GM18498 (cell line): ENCODE measurements around the gene ENTREP1.
"Not testable (repeated sequence)": the region's sequence is repeated elsewhere in the genome, so short reads cannot be mapped to it uniquely, and the experiment has no call there.

ENCODE experiments used
- ATAC-seq: cut with Tn5 transposase; IDR thresholded peaks from one replicate; pipeline ENCODE4 v1.9.1; 2021; ENCODE audit warnings: mild to moderate bottlenecking, moderate library complexity; ENCODE audit not compliant: unreplicated experiment

ENTREP1 gene, protein sequence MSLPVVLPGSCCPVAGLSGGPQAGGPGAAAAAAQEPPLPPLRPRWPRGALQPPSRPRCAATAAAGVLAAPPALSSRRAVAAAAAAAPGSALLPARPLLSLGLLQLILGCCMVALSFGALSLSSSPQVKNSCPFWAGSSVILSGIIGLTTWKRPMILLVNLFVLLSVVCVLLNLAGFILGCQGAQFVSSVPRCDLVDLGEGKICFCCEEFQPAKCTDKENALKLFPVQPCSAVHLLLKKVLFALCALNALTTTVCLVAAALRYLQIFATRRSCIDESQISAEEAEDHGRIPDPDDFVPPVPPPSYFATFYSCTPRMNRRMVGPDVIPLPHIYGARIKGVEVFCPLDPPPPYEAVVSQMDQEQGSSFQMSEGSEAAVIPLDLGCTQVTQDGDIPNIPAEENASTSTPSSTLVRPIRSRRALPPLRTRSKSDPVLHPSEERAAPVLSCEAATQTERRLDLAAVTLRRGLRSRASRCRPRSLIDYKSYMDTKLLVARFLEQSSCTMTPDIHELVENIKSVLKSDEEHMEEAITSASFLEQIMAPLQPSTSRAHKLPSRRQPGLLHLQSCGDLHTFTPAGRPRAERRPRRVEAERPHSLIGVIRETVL

DNA sequence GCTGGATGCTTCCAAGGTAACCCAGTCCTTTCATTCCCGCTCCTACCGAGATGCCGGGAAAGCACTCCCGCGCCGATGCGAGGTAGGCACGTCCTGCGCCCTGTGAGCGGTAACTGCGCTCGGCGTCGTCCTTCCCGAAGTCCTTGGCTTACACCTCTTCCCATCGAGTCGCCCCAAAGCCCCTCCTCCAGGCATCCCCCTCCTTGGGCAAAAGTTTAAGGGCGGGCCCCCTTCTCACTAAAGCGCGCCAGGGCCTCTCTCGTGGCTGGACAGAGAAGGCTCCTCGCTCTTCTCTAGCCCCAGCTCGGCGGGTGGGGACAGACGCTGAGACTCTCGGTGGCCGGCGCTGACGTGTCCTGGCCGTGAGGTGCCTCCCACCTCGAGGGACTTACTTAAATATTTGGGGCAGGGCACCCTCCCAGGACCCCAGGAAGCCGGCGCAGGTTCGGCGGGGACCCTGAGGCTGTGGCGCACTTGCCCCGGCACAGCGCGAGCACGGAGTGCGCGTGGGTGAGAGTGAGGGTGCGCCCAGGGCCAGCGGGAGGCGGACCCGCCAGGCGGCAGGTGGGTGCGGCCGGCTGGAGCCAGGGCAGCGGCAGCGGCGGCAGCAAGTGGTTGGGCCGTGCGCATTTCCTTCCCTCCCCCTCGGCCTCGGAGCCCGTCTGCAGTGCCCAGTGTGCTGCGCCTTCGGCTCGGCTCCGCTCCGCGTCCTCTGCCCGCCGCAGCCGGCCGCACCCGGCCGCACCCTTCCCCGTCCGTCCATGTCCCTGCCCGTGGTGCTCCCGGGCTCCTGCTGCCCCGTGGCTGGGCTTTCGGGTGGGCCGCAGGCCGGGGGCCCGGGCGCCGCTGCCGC, at the start of gene ENTREP1:
ENTREP1 (plus strand) TSS at position 667 of the 853 bp plus-strand sequence; CDS start at position 762, 95 bp downstream.
- ATAC-seq = peak; percentile 63

- ATAC-seq = no peak
Measured at GRCh38 chr9:69276775-69277174, 48.2 kb upstream of the ENTREP1 start.

- peak; percentile 91 for ATAC-seq
Measured at GRCh38 chr9:69279084-69279731, 45.8 kb upstream of the ENTREP1 start.

- ATAC-seq = no peak
Measured at GRCh38 chr9:69279733-69280132, 45.3 kb upstream of the ENTREP1 start.

DNA sequence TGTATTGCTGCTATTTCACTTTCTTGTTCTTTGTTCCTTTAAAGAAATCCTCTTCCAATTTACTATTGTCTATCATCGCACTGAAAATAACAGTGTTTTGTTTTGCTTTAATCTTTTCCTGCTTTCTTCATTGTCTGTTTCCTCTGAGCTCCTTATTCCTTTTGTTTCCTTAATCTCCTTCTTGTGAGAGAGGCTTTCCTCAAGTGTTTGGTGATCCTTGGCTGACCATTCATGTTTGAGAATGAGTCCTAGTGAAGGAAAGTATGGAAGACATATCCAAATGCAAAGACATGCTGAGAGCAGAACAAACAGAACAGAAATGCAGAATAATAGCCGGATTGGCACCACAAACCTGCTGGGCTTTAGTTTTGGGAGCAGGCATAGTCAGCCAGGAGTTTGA, 42.0 kb upstream of the ENTREP1 start:
- no peak for ATAC-seq

- ATAC-seq = no peak
Measured at GRCh38 chr9:69292078-69292477, 32.9 kb upstream of the ENTREP1 start.

GRCh38 chr9:69293156-69293555, 31.9 kb upstream of the ENTREP1 start:
- ATAC-seq = no peak

DNA sequence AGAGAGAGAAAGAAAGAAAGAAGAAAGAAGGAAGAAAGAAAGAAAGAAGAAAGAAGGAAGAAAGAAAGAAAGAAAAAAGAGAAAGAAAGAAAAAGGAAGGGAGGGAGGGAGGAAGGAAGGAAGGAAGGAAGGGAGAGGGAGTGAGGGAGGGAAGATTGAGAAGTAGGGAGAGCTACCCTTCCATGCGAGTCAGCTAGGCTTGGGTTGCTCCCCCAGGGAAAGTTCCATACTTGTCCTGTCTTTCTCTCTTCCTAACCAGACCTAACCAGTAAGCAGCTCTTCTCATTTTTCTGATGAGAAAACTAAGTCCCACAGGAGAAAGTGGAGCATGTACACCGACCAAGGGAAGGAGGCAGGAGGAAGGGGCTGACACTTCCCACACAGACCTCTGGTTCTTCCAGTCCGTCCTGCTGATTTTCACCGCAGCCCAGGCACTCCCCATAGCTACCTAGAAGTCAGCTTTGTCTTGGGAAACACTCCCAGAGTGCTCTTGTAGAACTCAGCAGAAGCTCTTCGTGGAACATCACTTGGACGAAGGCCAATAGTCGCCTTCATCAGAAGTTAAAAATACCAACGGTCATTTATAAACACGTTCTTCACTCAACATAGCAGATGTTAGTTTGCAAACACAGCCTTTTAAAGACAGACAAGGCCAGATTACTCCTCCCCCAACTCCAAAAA, 29.0 kb upstream of the ENTREP1 start:
- ATAC-seq = no peak

DNA sequence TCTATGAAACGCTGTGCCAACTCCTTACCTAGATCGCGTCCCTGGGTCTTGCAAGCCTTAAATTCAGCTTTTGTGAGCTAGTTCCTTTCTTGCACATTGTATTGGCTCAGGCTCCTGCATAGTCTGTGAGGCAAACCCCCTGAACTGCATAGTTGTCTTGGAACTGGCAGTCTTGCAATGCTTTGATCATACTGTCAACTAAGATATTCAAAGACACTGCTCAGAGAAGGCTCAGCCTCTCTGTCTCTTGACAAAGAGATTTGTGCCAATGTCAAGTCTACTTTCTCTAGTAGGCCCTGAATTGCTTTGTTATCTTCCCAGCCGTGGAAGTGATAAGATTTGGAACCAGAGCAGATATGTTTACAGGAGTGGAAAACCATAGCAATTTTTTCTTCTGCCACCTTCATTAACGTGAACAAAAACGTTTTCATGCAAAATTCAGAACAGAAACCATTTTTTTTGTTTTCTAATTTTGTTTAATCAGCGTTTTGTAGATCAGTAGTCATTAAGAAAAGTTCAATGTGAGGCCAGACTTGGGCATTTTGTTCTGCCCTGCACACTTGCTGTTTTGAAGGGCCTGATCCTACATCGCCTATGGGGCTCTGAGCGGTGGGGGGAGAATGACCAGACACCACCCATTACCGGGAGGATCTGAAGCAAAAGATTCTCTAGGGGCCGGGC, 27.6 kb upstream of the ENTREP1 start:
- no peak for ATAC-seq

GRCh38 chr9:69299315-69299714, 25.7 kb upstream of the ENTREP1 start:
- no peak for ATAC-seq

DNA sequence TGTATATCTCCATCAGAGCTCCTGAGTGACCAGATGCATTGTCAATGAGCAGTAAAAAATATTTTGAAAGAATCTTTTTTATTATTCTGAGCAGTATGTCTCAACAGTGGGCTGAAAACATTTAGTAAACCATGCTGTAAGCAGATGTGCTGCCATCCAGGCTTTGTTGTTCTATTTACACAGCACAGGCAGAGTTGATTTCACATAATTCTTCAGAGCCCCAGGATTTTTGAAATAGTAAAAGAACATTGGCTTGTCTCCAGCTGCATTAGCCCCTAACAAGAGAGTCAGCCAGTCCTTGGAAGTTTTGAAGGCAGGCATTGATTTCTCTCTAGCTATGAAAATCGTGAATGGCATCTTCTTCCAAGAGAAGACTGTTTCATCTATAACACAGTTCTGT, 25.2 kb upstream of the ENTREP1 start:
- no peak for ATAC-seq

DNA sequence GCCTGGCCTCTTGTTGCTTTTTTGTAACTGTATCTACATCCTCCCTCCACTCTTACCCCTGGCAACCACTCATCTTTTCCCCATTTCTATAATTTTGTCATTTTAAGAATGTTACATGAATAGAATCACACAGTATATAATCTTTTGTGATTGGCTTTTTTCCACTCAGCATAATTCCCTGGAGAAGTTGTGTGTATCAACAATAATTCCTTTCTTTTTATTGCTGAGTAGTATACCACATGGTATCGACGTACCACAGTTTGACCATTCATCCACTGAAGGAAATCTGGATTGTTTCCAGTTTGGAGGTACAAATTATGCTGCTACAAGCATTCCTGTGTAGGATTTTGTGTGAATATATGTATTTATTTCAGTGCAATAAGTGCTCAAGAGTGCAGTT, 21.7 kb upstream of the ENTREP1 start:
- ATAC-seq = no peak

DNA sequence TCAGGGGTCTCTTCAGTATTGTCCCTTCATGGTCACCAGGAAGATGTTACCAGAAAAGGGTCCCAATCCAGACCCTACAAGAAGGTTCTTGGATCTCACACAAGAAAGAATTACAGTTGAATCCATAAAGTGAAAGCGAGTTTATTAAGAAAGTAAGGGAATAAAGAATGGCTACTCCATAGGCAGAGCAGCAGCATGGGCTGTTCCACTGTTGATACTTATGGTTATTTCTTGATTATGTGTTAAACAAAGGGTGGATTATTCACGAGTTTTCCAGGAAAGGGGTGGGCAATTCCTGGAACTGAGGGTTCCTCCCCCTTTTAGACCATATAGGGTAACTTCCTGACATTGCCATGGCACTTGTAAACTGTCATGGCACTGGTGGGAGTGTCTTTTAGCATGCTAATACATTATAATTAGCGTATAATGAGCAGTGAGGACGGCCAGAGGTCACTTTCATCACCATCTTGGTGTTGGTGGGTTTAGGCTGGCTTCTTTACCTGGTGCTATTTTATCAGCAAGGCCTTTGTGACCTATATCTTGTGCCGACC, 18.0 kb upstream of the ENTREP1 start:
- not testable (repeated sequence) for ATAC-seq

DNA sequence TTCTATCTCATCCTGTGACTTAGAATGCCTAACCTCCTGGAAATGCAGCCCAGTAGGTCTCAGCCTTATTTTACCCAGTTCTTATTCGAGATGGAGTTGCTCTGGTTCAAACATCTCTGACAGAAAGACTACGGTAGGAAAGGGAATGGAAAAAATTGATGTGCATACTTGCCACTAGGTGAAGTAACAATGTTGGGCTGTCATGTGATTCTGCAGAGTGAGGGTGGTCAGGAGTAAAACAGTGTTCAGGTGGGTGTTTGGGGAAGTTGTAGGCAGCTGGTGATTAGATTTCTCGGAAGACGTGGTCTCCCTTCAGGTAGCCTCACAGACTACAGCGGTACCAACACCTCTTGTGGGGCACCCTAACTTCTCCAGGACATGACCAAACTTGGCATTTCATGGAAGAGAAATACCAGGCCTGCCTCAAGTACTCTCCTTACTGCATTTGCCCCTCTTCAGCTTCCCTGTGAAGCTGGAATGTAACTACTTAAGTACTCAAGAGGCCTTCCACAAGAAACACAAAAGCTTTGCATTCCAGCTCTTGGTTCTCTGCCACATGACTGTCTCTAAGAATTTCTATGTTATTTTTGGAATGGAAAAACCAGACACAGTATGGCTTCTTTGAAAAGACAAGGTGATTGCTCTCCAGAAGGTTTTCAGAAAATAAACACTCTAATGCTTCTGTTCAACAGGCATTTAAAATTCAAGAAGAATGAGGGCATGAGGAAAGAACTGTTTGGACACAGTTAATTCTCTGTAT, 17.4 kb upstream of the ENTREP1 start:
- no peak for ATAC-seq

- no peak for ATAC-seq
Measured at GRCh38 chr9:69308206-69308931, 16.6 kb upstream of the ENTREP1 start.

- ATAC-seq = no peak
Measured at GRCh38 chr9:69313175-69313574, 11.8 kb upstream of the ENTREP1 start.

DNA sequence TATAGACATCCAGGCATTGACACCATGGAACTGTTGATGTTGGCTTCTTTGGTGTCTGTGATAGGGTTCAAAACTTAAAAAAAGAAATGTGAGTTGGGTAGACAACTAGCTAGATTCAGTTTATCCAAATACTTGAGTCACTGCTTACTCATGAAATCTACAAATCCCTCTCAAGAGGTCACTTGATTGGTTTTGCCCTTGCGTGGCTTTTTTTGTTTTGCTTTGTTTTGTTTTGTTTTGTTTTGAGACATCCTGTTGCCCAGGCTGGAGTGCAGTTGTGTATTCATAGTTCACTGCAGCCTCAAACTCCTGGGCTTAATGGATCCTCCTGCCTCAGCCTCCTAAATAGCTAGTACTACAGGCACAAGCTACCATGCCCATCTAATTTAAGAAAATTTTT, 10.5 kb upstream of the ENTREP1 start:
- no peak for ATAC-seq

GRCh38 chr9:69317081-69317480, 7.9 kb upstream of the ENTREP1 start:
- no peak for ATAC-seq
